Adrenal gland (tissue), 5 donors: ENCODE results near the gene RPS25.

Source experiments
- CTCF ChIP-seq, 6 experiments: fragments of 450-650 bp in 4 of 6; fragments of 200-600 bp in 2 of 6; sonication (generic) in 1 of 6; IDR thresholded peaks; 1 replicate in 5 of 6; 2 replicates in 1 of 6; pipeline versions ENCODE4 v1.5.1 to v1.8.0; 2016 to 2021; ENCODE audit warnings: antibody characterized with exemption in 6 of 6, mild to moderate bottlenecking in 2 of 6, moderate library complexity in 1 of 6
- POLR2A ChIP-seq, 2 donors: fragments of 450-650 bp; IDR thresholded peaks; one replicate each; pipeline ENCODE4 v1.6.1; 2017; ENCODE audit warnings: antibody characterized with exemption in 2 of 2, mild to moderate bottlenecking in 2 of 2, moderate library complexity in 1 of 2
- donor health status: DM: no; HTN: no; CAD: no.

GRCh38 chr11:119051440-119052162, 33.5 kb upstream of the RPS25 start:
- TF ChIP-seq CTCF (IDR thresholded peaks at IDR 0.05) (no peak), POLR2A (IDR thresholded peaks at IDR 0.05) (no peak)
